Large intestine (tissue), 3 donors: Measurements from ENCODE around the gene SARM1. TPM values are rescaled to one million over a fixed set of nuclear protein-coding genes. Genes with fewer than 3 reads are reported as not detected.

ENCODE experiments used
- DNase-seq, 2 donors: peaks; one replicate each; pipeline versions ENCODE4 v3.0.0 to v3.0.0-alpha.2; 2013
- H3K27ac ChIP-seq: one replicate; pipeline ENCODE4 v1.5.1; 2013; ENCODE audit warnings: low read length
- H3K27me3 ChIP-seq: 2 replicates; pipeline ENCODE4 v1.6.1; 2013; ENCODE audit warnings: low read length; ENCODE audit not compliant: control insufficient read depth, insufficient read depth
- H3K36me3 ChIP-seq: 2 replicates; pipeline ENCODE4 v1.6.1; 2013; ENCODE audit warnings: low read length; ENCODE audit not compliant: control insufficient read depth, insufficient read depth
- H3K4me1 ChIP-seq: one replicate; pipeline ENCODE4 v1.6.1; 2013; ENCODE audit warnings: low read length; ENCODE audit not compliant: control insufficient read depth, insufficient read depth
- H3K4me3 ChIP-seq: one replicate; pipeline ENCODE4 v1.5.1; 2013; ENCODE audit warnings: low read length
- H3K9me3 ChIP-seq: one replicate; pipeline ENCODE4 v1.6.1; 2013; ENCODE audit warnings: mild to moderate bottlenecking, low read depth, low read length, moderate library complexity; ENCODE audit not compliant: control insufficient read depth
- WGBS: methylation state at CpG from one replicate; pipeline ENCODE4 v1.1.5; 2013; ENCODE audit warnings: low lambda C conversion rate; ENCODE audit not compliant: insufficient coverage; 5-methylcytosine and 5-hydroxymethylcytosine counted together
- polyA plus RNA-seq: library from polyadenylated mRNA; unstranded; fragments of 120-200 nt; gene quantifications from one replicate; pipeline ENCODE4 v1.2.1, GENCODE V29; 2013

SARM1 gene
- polyA plus RNA-seq, 1 donor = 17.0 TPM

- peaks cover 57% of the 10 kb centered on the region for H3K36me3 ChIP-seq
- DNase-seq = no peak
- H3K4me3 ChIP-seq = no peak overlapping the region
- no peaks in the 10 kb centered on the region for H3K9me3 ChIP-seq
- H3K27me3 ChIP-seq = no peaks in the 10 kb centered on the region
- no peak overlapping the region for H3K27ac ChIP-seq
- peaks cover 8% of the 10 kb centered on the region for H3K4me1 ChIP-seq
- WGBS = no CpG with 5 or more reads among the region's 6 CpGs
Measured at GRCh38 chr17:28340374-28340773, 31.1 kb upstream of the SARM1 start.

- Histone ChIP-seq H3K27ac (no peak overlapping the region), H3K36me3 (peaks cover 69% of the 10 kb centered on the region), H3K27me3 (no peaks in the 10 kb centered on the region), H3K4me3 (no peak overlapping the region), H3K4me1 (peaks cover 8% of the 10 kb centered on the region), H3K9me3 (no peaks in the 10 kb centered on the region)
- WGBS = no CpG with 5 or more reads among the region's 11 CpGs
- no peak for DNase-seq
Measured at GRCh38 chr17:28341516-28341915, 30.0 kb upstream of the SARM1 start.

GRCh38 chr17:28342313-28342712 is 29.2 kb upstream of the SARM1 start:
- Histone ChIP-seq H3K4me3 (no peak overlapping the region), H3K9me3 (no peaks in the 10 kb centered on the region), H3K36me3 (peaks cover 76% of the 10 kb centered on the region), H3K4me1 (no peaks in the 10 kb centered on the region), H3K27ac (no peak overlapping the region), H3K27me3 (no peaks in the 10 kb centered on the region)
- no CpG with 5 or more reads among the region's 14 CpGs for WGBS
- no peak for DNase-seq

DNA sequence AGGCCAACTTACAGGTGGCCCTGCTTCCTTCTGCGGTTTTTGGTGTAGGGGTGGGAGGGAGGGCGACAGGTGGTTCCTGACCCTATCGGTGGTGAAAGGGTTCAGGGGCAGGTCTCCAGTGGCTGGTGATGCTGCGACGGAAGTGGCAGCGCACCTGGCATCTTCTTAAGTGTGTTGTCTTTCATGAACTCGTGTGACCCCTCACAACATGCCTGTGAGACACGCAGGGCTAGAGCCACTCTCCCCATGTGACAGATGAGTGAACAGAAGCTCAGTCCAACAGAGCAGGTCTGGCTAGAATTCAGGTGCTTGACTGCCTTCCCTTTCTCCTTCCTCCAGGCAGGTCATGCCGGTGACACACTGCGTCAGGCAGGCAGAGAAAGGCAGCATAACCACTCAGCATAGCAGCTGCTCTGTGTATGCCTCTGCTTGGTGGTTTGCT is 28.0 kb upstream of the SARM1 start:
- Histone ChIP-seq H3K36me3 (peaks cover 88% of the 10 kb centered on the region), H3K27me3 (no peaks in the 10 kb centered on the region), H3K4me3 (no peak overlapping the region), H3K4me1 (no peaks in the 10 kb centered on the region), H3K27ac (no peak overlapping the region), H3K9me3 (no peaks in the 10 kb centered on the region)
- no peak for DNase-seq
- WGBS = no CpG with 5 or more reads among the region's 10 CpGs

DNA sequence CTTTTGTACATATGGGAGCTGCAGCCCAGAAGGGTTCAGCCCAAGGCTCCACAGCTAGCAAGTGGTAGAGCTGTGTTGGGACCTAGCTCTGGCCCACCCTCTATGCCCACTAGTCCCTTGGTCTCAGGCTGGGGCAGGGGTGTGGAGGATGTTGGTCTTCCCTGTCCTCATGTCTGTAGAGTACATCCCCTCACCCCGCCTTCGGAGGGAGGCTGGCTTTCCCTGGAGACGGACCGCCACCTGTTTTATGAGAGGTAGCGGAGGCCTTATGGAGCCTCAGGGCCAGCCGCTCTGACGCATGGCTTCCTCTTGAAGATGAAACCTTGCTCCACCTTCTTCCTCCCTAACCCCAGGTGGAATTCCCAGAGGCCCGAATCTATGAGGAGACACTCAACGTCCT is 27.5 kb upstream of the SARM1 start:
- no CpG with 5 or more reads among the region's 9 CpGs for WGBS
- peaks cover 93% of the 10 kb centered on the region for H3K36me3 ChIP-seq
- no peaks in the 10 kb centered on the region for H3K9me3 ChIP-seq
- no peak overlapping the region for H3K27ac ChIP-seq
- no peak overlapping the region for H3K4me3 ChIP-seq
- no peaks in the 10 kb centered on the region for H3K4me1 ChIP-seq
- H3K27me3 ChIP-seq = no peaks in the 10 kb centered on the region
- no peak for DNase-seq

DNA sequence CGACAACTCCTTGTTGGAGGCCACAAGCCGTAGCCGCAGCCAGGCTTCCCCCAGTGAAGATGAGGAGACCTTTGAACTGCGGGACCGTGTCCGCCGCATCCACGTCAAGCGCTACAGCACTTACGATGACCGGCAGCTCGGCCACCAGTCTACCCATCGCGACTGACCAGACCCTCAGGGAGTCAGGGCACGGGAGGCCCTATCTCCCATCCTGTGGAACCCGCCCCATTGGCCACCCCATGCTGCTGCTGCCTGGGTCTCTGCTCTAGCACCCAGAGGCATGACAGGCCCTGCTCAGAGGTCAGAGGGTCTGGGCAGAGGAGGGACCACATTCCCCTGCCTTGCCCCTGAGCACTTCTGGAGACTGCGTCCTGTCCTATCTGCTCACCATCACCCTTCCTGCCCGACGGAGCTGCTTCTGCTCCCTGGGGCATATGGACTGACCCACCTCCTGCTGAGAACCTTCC is 27.0 kb upstream of the SARM1 start:
- Histone ChIP-seq H3K4me1 (no peaks in the 10 kb centered on the region), H3K27me3 (no peaks in the 10 kb centered on the region), H3K9me3 (no peaks in the 10 kb centered on the region), H3K36me3 (peaks cover 93% of the 10 kb centered on the region), H3K27ac (no peak overlapping the region), H3K4me3 (no peak overlapping the region)
- no peak for DNase-seq
- WGBS = no CpG with 5 or more reads among the region's 19 CpGs

- Histone ChIP-seq H3K27me3 (no peaks in the 10 kb centered on the region), H3K4me3 (no peak overlapping the region), H3K36me3 (peaks cover 94% of the 10 kb centered on the region), H3K9me3 (no peaks in the 10 kb centered on the region), H3K27ac (no peak overlapping the region), H3K4me1 (no peaks in the 10 kb centered on the region)
- WGBS = no CpG with 5 or more reads among the region's 13 CpGs
- DNase-seq = no peak
Measured at GRCh38 chr17:28345419-28346198, 25.9 kb upstream of the SARM1 start.

GRCh38 chr17:28346199-28346580 is 25.3 kb upstream of the SARM1 start:
- Histone ChIP-seq H3K36me3 (peaks cover 96% of the 10 kb centered on the region), H3K27me3 (no peaks in the 10 kb centered on the region), H3K4me1 (no peaks in the 10 kb centered on the region), H3K4me3 (no peak overlapping the region), H3K27ac (no peak overlapping the region), H3K9me3 (no peaks in the 10 kb centered on the region)
- DNase-seq = no peak
- no CpG with 5 or more reads among the region's 2 CpGs for WGBS

DNA sequence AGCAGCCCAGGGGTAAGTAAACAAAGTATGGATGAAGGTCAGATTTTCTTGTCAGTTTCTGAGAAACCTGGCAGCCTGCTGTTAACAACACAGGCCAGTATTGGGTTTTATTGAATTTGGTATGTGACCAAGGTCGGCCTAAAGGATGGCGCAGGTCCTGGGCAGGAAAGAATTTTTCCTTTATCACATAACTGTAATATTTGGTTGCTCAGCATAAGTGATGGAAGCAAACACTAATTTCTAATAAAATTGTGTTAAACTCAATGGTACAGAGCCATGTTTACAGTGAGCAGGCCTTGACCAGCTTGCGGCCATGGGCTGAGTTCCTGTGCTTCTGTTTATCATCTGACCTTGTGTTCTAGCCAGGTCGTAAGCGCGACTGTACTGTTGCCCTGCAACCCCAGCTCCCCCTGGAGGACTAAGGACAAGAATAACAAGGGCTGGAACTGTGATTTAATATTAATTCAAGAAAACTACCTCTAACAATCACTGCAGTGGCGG is 24.7 kb upstream of the SARM1 start:
- no CpG with 5 or more reads among the region's 7 CpGs for WGBS
- H3K27ac ChIP-seq = no peak overlapping the region

DNA sequence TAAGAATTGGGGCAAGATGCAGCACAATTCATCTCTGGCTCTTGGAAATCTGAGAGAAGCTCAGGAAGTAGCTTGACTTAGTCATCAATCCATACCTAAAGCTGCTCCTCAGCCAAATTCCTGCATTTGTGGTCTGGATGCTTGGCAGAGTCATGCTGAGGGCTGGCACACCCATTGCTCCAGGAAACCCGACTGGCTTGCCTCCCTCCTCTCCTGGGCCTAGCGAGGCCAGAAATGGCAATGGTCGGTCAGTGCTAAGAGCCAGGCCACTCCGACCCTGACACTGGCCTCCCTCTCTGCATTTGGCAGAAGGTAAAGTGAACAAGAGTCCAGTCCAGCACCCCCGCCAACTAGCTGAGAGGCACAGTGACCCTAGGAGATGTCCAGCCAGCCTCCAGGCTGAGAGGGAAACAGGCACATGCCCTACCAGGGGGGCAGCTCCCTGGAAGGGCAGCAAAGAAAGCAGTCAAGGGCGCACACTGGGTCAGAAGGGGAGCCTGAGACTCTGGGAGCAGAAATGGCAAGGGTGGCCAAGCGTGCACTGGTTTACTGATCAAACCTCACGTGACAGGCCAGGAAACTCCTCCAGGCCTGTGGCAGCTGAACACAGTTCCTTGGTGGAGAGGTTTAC is 24.1 kb upstream of the SARM1 start:
- Histone ChIP-seq H3K27me3 (no peaks in the 10 kb centered on the region), H3K4me3 (no peak overlapping the region), H3K27ac (no peak overlapping the region), H3K9me3 (no peaks in the 10 kb centered on the region), H3K36me3 (peaks cover 92% of the 10 kb centered on the region), H3K4me1 (no peaks in the 10 kb centered on the region)
- no CpG with 5 or more reads among the region's 8 CpGs for WGBS
- DNase-seq = no peak

More for the DNA sequence above, 24.7 kb upstream of the SARM1 start:
- H3K9me3 ChIP-seq = no peaks in the 10 kb centered on the region
- H3K4me3 ChIP-seq = no peak overlapping the region
- no peaks in the 10 kb centered on the region for H3K4me1 ChIP-seq
- DNase-seq = no peak
- peaks cover 96% of the 10 kb centered on the region for H3K36me3 ChIP-seq
- H3K27me3 ChIP-seq = no peaks in the 10 kb centered on the region
